Suppressor macrophage treated with lipopolysaccharide for 1 hour (primary cell): Measurements from ENCODE around the gene UBXN6.
A peak's percentile ranks its signal among the peaks of the same experiment; 100 is the strongest.

Experiments used
- DNase-seq, 3 donors: peaks; one replicate each; pipeline ENCODE4 v3.0.0-alpha.2; 2020 to 2022

Gene UBXN6, protein sequence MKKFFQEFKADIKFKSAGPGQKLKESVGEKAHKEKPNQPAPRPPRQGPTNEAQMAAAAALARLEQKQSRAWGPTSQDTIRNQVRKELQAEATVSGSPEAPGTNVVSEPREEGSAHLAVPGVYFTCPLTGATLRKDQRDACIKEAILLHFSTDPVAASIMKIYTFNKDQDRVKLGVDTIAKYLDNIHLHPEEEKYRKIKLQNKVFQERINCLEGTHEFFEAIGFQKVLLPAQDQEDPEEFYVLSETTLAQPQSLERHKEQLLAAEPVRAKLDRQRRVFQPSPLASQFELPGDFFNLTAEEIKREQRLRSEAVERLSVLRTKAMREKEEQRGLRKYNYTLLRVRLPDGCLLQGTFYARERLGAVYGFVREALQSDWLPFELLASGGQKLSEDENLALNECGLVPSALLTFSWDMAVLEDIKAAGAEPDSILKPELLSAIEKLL

DNA sequence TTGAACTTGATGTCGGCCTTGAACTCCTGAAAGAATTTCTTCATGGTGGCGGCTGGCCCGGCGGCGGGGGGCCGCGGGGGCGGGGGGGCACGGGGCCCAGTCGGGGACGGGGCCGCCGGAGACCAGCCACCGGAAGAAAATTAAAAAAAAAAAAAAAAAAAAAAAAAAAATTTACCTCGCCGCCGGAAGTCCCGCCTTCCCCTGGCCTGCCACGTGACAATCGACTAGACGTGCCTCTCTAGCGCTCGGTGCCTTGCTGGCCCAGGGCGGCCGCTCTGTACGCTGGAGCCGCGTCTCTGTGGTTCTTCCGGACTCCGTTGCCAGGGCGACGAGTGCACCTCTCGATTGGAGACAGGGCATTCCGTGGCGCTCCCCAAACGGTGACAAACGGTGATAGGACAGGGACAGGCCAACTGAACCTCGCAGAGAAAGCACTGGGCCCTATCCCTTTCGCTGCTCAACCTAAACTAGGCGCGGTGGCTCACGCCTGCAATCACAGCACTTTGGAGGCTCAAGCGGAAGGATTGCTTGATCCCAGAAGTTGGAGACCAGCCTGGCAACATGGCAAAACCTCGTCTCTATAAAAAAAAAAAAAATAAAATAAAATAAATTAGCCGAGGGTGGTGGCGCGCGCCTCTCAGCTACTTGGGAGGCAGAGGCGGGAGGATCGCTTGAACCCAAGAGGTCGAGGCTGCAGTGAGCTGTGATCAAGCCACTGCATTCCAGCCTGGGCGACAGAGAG lies at the start of gene UBXN6:
UBXN6 (minus strand) TSS at position 141 of the 742 bp plus-strand sequence; CDS start at position 44, 97 bp downstream.
- DNase-seq = peak; percentile 98 to 99 (median 98)

DNA sequence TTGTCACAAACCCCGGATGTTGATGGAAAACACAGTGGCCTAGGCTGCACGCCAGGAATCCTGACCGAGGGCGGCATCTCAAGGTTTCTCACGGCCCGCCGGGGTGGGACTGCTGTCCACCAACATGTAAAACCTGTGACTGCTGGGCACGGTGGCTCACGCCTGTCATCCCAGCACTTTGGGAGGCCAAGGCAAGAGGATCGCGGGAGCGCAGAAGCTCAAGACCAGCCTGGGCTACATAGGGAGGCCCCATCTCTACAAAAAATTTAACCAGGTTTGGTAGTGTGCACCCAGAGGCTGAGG lies 49.5 kb upstream of the UBXN6 start:
- no peak for DNase-seq

DNA sequence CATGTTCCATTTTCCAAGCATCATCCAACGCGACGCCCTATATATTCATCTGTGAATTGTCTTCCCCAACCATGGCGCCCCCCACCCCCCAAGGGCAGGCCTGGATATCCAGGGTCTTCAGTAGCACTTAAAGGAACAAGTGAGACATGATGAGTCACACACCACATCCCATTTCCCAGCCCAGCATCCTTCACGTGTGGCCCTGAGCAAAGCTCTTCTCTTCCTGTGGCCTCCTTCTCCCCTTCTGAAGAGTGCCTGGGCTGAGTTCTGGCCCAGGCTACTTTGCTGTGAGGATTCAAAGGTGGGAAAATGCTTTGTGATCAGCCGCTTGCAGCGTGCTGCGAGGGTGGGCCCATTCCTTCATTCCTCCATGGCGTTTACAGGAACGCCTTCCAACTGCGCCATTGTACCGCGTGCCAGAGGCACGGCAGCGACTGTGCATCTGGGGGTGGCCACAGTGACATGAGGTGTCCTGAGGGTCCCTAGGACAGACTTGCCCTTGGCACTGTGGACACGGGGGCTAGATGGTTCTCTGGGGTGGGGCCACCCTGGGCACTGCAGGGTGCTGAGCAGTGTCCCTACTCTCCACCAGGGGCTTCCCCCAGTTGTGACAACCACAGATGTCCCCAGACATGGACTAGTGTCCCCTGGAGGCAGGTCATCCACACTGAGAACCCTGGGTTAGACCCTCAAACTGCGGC lies 49.0 kb upstream of the UBXN6 start:
- DNase-seq = peak; percentile 58 to 62 (median 61)

DNA sequence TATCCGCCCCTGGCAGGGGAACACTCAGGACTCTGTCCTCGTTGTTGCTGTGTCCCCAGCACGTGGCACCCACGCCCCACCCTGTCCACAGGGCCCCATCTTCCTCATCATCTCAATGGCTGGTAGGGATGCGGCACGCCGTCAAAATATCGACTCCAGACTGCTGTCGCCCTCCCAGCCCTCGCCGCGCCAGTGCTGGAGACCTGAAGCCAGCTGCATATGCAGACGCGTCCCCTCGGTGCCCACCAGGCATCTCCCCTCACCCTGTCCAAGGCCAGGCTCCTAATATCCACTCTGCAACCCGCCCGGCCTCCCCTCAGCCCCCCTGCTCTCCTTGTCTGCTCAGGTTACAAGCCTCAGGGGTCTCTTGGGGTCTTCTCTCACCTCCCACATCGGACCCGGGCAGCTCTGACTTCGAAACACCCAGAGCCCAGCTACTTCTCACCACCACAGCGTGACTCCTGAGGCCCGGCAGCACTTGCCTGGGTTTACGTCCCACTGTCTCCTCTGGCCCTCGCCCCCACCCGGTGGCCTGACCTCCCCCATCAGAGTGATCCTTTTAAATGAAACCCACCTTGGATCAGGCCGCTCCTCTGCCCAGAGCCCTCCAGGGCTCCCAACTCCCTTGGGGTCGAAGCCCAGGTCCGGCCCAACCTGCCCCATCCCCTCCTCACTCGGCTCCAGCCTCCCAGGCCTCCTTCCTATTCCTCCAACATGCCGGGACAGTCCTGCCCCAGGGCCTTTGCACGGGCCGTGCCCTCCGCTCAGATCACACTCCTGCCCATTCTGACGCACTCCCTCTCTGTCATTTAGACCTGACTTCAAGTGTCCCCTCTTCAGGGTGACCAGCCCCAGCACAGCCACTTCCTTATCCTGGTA lies 48.2 kb upstream of the UBXN6 start:
- no peak for DNase-seq

DNA sequence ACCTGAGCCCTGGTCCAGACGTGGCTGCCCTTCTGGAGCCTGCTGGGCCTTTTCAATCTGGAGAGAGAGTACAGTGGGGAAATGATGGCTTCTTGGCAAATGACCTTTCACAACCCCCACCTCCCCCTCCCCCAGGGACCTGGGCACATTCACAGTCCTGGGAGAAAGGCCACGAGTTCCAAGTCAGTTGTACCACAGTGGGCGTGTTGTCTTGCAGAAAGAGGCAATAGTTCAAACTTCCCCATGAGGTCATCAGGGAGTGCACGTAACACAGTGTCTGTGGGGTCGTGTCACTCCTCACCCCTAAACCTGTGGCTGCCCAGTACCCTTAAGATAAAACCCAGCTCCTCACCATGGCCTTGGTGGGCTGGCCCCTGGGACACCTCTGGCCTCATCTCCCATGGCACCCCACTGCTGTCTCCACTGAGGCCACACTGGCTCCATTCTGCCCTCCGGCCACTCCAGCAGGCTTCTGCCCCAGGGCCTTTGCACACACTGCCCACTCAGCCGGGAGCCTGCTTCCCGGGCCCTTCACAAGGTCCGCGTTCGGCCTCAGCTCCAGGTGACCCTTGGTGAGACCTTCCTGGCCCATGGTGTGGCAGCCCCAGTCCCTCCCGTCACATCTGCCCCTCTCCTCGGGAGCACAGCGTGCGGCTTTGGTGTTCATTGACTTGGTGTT lies 47.4 kb upstream of the UBXN6 start:
- DNase-seq = peak; percentile 87 to 91 (median 89)

DNA sequence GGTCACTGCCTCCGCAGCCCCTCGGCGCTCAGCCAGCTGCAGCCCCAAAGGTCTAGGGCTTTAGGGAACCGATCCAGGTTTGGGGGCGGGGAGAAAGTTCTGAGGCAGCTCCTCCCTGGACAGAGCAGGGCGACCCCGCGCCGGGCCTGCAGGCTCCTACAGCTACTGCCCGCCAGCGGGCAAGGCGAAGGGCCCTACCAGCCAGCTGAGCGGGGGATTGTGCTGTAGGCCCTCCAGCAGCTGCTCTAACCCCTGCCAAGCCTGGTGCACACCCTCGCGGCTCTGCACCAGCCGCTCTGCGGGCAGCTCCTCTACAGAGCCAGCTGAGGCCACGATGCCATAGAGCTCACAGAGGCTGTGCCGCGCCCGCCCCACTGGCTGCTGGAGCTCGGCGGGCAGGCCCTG lies 46.7 kb upstream of the UBXN6 start:
- DNase-seq = no peak

DNA sequence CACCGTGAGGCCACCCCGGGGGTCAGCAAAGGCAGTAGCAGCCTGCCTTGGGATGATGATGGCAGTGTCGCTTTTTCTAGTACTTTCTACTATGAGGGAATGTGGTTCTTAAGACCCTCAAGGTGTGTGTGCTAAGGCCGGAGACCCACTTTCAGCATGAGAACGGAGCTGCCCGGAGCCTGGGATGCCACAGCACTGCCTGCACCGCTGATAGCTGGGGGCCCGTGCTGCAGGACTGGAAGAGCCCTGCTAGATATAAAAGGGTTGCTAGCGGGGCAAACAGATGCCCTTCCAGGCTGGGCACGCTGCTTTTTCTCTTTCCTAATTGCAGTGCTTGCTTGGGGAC lies 46.2 kb upstream of the UBXN6 start:
- DNase-seq = no peak

DNA sequence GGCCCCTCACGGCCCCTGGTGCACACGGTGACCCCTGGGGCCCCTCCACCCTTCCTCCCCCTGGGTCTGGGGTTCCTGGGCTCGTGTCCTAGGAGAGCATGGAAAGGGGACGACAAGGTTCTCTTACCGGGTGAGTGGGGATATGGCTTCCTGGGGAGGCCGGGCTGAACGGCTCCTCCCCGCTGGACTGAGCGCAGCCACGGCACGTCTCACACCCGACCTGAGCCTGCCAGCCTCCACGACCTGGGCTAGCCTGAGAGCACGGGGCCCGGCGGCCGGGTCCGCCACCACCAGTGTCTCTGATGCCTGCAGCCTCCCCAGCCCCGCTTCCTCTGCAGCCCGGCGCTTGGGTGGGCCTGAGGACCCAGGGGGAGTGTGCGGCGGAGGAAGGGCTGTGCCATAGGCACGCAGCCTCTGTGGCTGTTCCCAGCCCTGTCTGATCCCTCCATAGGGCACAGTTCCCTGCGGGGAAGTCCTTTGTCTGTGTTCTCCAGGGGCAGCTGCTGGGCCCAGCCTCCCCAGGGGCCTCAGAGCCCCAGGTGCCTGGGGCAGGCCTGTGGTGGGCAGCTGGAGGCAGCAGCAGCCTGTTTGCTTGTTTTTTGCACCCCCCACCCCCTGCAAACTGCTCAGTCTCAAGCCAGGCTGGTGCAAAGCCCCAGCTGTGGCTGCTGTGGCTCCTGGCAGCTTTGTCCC lies 45.7 kb upstream of the UBXN6 start:
- no peak for DNase-seq

DNA sequence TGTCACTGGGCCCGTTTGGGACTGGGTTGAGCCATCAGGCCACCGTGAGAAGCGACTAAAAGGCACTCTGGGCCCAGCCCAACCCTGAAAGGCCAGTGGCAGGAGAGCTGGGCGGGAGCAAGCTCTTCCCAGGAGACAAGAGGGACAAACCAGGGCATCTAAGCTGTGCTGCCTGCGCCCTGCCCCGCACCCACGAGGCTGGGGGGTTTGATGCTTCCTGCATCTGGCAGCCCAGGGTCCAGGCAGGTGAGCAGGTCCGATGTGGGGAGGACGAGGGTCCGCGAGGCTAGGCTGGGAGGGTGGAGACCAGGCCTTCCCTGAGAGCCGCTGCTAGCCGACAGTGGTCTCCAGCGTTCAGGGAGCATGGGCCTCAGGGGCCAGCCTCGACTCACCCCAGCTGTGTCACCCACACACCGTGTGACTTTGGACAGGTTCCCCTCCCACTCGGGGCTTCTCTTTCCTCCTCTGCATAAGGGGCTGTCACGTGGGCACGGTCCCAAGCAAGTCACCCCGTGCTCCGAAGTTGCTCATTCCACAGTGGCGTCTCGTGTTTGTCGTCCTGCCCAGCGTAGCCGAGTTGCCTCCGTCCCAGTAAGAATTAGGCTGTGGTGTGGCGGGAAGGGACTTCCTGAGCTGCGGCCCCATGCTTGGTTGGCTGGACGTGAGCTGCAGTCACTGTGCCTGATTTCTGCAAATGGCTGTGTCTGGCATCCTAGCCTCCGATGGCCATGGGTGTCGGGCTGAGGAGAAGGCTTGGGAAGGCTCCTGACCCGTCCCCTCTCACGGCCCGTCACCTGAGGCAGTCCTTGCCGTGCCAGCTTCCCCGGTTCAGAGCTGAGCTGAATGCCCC lies 44.9 kb upstream of the UBXN6 start:
- no peak for DNase-seq

DNA sequence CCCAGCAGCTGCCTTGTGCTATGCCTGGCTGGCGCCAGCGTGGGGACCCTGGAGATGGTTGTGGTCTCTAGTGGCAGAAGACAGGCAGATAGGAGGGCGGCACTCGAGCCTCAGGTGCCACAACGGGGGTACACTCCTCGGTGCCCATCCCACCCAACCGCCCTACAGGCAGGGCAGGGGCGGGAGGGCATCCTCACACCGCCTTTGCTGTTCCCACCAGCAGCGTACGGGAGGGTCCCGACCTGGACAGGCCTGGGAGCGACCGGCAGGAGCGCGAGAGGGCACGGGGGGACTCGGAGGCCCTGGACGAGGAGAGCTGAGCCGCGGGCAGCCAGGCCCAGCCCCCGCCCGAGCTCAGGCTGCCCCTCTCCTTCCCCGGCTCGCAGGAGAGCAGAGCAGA lies 44.1 kb upstream of the UBXN6 start:
- DNase-seq = no peak

DNA sequence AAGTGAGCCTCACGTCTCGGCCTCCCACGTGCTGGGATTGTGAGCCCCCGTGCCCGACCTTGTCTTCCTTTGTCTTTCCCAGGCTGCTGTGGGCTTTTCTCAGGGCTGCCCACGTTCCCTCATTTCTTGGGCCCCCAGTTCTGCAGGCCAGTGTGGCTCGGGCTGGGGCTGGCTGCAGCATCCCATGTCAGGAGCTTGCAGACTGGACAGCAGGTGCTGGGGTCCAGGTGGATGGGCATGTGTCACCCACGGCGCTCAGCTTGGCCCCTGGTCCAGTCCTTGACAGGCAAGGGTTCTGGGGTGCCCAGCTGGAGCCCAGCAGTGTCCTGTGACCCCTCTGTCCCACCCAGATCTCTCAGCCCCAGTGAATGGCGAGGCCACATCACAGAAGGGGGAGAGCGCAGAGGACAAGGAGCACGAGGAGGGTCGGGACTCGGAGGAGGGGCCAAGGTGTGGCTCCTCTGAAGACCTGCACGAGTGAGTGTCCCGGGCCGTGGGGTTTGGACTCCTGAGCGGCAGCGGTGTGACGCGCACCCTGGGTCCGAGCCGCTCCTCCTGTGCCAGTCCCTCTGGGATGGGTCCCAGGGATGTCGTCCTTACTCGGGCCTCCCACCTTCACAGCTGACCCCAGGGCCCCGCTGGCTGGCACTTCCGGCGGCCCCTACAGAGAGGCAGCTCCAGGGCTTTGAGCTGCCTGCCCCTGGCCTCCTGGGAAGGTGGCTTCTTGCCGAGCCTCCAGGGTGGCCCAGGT lies 43.4 kb upstream of the UBXN6 start:
- DNase-seq = no peak

DNA sequence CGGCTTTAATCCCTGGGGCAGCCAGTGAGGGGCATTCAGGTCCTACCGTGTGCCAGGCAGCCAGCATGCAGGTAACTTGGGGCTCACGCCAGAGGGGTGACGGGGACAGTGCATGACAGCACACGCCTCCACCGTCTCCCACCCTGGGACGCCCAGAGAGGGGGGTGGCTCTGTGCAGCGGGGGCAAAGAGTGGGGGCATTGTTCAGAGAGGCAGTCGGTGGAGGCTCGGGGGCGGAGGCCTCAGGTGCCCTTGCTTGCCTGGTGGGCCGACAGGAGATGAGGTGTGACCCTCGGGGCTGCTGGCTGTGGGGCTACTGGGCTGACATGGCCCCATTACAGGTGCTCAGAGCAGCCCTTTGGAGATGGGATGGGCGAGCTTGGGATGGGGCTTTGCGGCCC lies 42.3 kb upstream of the UBXN6 start:
- no peak for DNase-seq

DNA sequence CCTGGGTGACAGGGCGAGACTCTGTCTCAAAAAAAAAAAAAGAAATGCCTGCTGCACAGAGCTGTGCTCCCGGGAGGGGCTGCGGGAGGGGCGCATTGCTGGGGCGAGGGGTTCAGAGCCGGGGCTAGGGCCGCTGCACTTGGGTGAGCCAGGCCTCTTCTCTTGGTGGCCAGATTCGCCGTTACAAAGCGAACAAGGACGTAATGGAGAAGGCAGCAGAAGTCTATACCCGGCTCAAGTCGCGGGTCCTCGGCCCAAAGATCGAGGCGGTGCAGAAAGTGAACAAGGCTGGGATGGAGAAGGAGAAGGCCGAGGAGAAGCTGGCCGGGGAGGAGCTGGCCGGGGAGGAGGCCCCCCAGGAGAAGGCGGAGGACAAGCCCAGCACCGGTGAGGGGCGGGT lies 41.7 kb upstream of the UBXN6 start:
- no peak for DNase-seq

DNA sequence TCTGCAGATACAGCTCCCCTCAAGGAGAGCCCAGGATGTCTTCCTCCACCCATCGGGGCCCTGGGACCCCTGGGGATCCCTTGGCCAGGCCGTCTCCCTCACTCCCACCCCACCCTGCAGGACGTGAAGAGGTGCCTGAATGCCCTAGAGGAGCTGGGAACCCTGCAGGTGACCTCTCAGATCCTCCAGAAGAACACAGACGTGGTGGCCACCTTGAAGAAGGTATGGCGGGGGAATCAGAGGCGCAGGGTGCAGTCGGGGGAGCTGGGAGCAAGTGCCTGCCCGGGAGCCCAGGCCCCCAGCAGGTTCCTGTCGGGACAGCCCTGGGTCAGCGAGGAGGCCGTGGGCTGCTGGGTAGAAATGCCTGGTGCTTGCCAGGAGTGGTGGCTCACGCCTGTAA lies 41.1 kb upstream of the UBXN6 start:
- no peak for DNase-seq

DNA sequence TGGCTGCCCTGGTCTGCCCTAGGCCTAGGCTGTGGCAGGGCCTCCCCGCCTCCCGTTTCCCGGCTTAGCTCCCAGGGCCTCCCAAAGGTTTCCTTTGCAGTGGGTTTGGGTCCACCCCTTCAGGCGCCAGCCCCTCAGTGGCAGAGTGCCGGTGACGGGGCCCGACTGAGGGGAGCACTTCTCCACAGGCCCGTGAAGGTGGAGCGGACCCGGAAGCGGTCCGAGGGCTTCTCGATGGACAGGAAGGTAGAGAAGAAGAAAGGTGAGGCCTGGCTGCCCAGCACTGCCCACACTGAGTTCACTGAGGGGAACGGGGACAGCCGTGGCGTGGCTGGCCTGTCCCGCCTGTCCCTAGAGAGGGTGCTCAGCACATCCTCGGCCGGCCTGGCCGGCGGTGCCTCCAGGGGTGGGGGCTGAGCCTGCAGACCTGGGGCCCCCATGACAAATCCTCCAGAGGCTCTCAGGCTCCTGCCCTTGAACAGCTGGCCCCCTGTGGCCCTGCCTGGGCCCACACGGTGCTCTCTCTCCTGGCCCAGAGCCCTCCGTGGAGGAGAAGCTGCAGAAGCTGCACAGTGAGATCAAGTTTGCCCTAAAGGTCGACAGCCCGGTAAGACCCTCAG lies 40.3 kb upstream of the UBXN6 start:
- DNase-seq = no peak

DNA sequence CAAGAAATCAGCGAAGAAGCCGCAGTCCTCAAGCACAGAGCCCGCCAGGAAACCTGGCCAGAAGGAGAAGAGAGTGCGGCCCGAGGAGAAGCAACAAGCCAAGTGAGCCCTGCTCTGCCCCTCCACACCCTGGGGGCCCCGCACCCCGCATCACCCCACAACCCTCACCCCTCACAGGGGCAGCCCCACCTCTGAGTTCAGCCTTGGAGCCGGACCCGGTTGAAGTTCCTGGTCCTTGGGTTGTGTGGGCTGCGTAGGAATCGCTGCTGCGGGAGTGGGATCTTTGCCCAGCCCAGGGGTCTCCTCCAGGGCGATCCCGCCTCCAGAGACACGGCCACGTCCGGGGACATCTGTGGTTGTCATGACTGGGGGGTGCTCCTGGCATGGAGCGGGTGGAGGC lies 38.7 kb upstream of the UBXN6 start:
- no peak for DNase-seq

DNA sequence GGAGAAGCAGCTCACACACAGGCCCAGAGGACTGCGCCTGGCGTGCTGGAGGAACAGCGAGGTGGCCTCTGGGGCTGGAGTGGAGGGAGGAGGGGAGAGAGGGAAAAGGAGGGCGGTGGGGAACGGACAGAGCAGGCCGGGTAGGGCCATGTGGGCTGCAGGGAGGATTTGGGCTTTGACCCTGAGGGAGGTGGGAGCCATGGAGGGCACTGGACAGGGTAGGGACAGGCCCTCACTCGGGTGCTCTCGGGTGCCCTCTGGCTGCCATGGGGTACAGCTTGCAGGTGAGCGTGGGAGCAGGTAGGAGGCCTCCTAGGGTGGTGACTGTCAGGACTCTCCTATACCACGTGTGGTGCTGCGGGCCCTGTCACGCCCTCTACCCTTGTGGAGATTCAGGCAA lies 37.9 kb upstream of the UBXN6 start:
- DNase-seq = no peak

DNA sequence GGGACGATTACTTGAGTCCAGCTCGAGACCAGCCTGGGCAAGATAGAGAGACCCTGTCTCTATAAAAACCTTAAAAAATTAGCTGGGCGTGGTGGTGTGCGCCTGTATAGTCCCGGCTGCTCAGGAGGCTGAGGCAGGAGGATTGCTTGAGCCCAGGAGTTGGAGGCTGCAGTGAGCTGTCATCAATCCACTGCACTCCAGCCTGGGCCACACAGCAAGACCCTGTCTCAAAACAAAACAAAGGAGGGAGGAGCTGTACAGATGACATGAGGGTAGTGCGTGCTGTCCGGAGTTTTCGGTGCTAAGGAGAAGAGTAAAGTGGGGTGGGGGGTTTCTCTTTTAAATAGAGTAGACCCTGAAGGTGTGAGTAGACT lies 37.1 kb upstream of the UBXN6 start:
- no peak for DNase-seq

DNA sequence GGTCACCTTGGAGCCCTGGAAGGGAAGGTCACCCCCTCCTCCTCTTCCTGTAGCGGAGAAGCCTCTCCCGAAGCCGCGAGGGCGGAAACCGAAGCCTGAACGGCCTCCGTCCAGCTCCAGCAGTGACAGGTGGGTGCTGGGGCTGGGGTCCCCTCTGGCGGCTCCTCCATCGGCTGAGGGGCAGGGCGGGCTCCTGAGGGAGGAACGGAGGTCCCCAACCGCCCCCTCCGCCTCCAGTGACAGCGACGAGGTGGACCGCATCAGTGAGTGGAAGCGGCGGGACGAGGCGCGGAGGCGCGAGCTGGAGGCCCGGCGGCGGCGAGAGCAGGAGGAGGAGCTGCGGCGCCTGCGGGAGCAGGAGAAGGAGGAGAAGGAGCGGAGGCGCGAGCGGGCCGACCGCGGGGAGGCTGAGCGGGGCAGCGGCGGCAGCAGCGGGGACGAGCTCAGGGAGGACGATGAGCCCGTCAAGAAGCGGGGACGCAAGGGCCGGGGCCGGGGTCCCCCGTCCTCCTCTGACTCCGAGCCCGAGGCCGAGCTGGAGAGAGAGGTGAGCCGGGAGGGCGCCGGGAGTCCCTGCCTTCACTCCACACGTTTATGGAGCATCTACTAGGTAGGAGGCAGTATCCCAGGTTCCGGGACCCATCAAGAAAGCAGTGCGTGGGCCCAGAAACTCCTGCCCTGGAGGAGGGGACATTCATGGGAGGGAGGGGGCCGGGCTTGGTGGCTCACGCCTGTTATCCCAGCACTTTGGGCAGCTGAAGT lies 36.5 kb upstream of the UBXN6 start:
- no peak for DNase-seq
